Caki2 (cell line): ENCODE results near the gene COL2A1. TPM values are rescaled to one million over a fixed set of nuclear protein-coding genes. Genes with fewer than 3 reads are reported as not detected.
"Not testable (repeated sequence)": the region's sequence is repeated elsewhere in the genome, so short reads cannot be mapped to it uniquely, and the experiment has no call there.

Source experiments
- DNase-seq: peaks from one replicate; pipeline ENCODE4 v3.0.0-alpha.2; 2015; ENCODE audit warnings: low read depth
- in situ Hi-C: cut with HindIII; loops from 2 replicates; pipeline ENCODE4 v1.10.0; 2016; ENCODE audit warnings: low sequenced_read_pairs, low pct_unique_long_range_greater_than_20kb, mixed read lengths
- total RNA-seq: library from RNA; depleted of rRNA; stranded (reverse); fragments of >200 nt; shearing (Covaris generic); gene quantifications from 2 replicates; pipeline ENCODE4 v1.2.3, GENCODE V29; 2014; ENCODE audit warnings: low replicate concordance

The COL2A1 gene
- total RNA-seq, 1 experiment from 2014 or later = not detected

DNA sequence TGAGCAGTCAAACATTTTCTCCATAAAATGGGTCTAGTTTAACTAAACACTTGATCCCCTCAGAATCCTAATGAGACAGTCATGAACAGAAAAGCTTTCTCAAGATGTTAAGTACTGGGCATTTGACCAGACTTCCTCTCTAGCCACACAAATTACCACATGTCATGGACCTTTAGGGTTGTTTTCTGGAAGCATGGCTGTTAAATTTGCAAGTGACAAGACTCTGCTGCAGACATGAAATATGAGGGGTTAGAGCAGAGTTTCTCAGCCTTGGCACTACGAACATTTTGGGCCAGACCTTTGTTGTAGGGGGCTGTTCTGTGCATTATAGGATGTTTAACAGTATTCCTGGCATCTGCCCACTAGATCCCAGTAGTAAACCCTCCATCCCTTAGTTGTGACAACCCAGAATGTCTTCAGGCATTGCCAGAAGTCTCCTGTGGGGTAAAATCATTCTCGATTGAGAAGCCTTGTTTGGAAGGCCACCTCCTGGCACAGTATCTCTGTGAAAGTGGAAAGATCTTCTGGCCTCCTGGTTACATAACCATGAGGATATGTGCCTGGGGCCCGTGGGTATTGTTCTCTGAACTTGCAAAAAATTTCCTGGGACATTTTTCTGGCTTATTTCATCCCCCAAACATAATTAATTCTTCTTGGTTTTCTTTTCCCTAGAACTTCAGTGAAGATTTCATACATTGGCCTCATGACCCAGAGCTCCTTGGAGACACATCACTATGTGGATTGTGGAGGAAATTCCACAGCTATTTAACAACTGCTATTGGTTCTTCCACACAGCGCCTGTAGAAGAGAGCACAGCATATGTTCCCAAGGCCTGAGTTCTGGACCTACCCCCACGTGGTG is 36.6 kb downstream of the COL2A1 start:
- in situ Hi-C loops = no loop called here
- DNase-seq = no peak

DNA sequence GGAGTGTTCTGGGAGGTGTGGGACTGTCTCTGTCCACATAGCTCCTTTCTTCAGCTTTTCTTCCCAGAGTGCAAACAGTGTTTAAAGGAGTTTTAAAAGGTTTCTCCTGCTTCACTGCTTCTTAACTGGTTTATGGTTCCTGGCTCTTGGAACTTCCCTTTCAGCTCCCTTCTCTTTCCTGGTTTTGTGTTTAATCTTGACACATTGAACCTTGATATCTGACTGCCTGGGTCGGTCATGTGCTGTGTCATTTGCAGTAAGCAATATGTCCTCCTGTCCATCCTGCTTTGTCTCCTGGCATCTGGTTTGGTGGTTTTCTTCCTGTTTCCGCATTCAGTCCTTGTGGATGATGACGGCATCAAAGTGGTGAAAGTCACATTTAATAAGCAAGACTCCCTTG is 38.7 kb downstream of the COL2A1 start:
- no peak for DNase-seq
- in situ Hi-C loops = no loop called here

DNA sequence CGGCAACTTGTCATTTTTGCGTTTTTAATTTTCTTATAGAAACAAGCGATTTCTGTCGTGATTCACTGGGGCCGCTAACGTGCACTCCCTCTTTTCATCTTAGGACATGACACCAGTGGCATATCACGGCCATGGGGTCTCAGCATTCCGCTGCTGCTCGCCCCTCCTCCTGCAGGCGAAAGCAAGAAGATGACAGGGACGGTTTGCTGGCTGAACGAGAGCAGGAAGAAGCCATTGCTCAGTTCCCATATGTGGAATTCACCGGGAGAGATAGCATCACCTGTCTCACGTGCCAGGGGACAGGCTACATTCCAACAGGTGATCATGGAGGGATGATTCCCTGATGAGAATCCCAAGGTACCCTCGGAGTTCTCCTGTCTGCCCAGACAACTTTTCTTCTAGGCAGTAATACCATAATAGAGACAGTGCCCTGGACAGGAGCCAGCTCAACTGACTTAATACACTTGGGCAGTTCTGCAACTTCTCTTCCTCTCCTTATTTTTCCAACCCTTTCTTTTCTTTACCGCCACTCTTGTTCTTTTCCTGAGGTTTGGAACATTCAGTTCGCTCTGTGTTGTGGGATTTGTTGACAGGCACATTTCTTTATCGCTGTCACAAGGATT is 40.1 kb downstream of the COL2A1 start:
- in situ Hi-C loops = no loop called here
- DNase-seq = peak; percentile 16

DNA sequence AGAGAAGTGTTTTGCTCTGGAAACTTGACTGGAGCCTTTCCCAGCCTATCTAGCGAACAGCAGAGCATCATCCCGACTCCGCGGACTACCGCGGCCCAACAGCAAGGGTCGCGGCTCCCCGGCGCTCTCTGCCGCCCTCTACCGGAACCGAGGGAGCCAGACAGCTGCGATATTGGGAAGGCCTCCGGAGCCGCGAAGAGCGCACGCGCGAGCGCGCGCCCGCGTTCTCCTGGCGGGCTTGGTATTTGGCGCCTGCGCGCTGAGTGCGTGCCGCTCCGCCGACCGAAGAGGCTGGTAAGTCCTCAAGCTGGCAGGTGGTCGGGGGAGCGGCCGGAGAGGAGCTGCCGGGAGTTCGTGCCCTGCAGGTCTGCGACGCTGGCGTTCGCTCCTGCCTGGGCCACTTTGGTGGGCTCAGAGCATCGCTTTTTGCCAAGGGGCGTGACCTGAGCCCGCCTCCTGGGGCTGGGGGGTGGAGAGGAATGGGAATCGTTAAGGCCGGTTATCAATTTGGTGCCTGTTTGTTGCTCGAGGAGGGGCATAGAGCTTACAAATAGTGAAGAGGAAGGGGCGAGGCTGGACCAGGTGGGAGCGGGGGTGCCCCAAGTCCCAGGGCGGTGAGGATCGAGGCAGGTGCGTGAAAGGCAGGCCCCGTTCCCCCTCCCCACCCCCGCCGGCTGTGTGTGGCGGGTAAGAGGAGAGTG is 40.8 kb downstream of the COL2A1 start, which contains the start of gene TMEM106C:
TMEM106C (plus strand) TSS at position 257 of the 701 bp plus-strand sequence. CDS start 641 bp downstream, outside the sequence.
- DNase-seq = peak; percentile 88
- in situ Hi-C loops = no loop called here

DNA sequence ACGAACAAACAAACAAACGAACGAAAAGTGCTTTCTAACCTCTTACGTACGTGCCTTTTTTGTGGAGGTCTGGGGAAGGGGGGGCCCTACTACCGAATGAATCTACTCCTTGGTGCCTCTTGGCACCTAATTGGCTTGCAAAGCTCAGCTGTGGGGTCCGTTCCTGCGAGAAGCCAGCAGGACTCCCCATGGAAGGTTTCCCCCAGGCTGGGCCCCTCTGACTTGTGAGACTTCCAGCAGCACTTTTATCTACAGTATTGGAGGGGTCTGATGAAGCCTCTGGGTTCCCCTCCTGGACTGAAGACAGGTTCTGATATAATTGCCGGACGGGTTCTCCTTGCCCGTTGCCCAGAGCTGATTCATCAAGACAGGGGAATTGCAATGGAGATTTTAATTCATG is 42.1 kb downstream of the COL2A1 start:
- no peak for DNase-seq
- in situ Hi-C loops = no loop called here

DNA sequence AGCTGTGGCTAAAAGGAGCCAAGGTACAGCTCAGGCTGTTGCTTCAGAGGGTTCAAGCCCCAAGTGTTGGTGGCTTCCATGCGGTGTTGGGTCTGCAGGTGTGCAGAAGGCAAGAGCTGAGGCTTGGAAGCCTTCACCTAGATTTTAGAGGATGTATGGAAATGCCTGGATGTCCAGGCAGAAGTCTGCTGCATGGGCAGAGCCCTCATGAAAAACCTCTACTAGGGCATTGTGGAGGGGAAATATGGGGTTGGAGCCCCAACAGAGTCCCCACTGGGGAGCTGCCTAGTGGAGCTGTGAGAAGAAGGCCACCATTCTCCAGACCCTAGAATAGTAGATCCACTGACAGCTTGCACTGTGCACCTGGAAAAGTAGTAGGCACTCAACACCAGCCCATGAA is 46.6 kb downstream of the COL2A1 start:
- in situ Hi-C loops, DNase-seq: not testable (repeated sequence)

DNA sequence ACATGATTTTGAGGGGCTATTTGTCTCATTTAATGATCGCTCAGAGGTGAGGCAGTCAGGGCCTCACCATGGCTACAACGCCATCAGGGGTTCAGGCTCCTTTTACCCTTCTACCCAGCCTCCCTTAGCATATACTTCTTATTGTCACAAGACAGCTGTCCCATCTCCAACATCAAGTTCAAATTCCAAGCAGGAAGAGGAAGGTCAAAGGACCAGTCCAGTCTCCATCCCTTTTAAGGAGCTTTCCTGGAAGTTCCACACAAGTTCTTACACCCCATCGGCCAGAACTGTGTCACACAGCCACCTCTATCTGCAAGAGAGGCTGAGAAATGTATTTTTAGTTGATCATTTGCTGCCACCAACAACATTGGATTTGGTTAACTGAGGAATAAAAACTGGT is 49.2 kb downstream of the COL2A1 start:
- in situ Hi-C loops = no loop called here
- no peak for DNase-seq

DNA sequence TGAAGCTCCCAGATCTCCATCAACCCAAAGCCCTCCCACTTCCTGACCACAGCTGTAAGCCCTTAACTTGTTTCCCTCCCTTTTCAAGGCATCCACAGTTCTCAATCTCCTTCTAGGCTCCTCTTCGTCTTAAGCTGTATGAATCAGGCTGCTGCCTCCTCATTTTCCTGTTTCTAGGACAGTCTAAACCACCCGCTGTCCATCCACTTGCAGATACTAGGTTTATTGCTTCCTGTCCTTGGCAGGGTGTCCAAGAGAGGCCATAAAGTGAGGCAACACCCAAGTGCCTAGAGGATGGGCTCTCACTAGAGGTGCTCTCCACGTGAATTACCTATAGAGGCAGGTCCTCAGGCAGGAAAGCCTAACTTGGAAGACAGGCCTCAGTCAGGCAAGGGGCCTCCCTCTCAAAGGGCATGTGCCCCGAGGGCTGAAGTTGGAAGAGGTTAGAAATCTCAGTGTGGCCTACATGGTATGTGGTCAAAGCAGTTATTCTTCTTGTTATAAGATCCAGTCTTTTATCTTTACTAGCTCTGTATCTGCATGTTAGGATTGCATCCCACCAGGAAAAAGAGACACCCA is 49.7 kb downstream of the COL2A1 start:
- DNase-seq = no peak
- in situ Hi-C loops = no loop called here

DNA sequence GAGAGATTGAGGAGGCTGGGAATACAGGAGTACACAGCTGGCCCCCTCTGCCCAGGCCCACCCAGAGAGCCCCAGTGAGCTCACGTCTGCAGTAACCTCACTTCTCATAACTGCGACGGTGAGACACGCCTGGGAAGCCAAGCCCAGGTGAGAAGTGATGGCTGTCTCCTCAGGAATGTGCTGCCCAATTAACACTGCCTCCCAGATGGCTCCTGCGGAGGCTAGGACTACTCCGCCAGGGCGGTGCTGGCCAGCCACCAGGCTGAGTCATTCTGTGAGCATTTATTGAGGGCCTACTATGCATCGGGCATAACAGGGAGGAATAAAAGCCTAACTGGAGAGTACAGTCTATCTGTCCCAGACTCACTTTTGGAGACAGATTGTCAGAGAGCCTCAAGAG is 50.2 kb downstream of the COL2A1 start:
- DNase-seq = no peak
- in situ Hi-C loops = no loop called here

DNA sequence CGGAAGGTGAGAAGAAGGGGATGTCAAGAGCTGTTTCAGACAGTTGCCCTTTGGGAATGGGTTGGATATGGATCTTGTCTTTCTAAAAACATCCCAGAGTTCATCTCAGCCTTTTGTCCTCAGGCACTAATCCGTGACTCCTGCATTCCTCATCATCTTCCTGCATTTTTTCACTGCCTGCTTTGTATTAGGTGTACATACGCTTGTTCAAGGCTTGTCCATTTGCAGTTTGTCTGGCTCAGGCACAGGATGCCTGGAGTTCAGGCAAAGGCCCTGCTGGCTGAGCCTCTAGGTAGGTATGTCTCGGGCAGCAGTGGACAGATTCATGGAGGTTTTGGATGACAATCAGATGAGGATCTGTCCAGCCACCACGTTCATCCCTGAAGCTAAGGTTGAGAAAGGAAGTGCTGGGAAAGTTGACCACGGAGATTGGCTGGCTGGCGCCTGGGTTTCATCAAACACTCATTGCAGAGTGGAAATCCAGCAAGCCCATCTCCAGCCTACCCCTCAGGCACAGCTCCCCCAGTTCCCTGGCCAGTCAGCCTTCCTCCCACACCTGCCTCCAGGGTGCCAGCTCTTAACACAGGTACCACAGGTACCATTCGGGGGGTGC is 53.3 kb downstream of the COL2A1 start:
- DNase-seq = no peak
- in situ Hi-C loops = no loop called here

DNA sequence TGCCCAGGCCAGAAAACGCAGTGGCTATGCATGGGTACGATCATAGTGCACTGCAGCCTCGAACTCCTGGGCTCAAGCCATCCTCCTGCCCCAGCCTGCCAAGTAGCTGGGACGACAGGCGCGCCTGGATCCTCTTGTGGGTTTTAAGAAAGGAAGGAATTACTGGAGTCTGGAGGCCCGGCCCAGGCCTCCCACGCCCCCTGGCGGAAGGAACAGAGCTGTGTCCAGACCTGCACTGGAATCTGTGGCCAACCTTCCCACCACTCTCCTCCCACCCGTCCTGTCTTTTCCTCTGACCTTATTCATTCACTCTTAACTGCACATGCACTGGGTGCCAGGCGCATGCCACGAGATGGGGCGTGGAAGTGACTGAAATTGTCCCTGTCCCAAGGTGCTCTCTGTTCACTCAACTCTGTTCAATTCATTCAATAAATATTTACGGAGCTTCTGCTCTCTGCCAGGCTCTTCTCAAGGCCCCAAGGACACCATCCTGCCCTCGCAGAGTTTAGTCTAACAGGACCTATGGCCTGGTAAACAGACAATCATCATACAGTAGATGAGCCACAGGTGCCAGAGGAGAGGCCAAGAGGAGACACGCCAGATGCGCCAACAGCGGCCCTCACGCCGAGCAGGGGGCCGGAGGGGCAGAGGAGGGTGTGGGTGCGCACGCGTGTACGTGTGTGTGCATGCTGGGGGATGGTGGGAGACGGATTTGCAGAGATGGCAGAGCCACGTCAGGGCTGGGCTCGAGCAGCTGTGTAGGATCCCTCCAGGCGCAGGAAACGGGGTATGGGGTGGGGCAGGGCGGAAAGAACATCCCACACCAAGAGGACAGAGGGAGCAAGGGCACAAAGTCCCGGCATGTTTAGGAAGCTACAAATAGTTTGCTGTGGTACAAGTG is 54.6 kb downstream of the COL2A1 start:
- in situ Hi-C loops = no loop called here
- DNase-seq = peak; percentile 60

DNA sequence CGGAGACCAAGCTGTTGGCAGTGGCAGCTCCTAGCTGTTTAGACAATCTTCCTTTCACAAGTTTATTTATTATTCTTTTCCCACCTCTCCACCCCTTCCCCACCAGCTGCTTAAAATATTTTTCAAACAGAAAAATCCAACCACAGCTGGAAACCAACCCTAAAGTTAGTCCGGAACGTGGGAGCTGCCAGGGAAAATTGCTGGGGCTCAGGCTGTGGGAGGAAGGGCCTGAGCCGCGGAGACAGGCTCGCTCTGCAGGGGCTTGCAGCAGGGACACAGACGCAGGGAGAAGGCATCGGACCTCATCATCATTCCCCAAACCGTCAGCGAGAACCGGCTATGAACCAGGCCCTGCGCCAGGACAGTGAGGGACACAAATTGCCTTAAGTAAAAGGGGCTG is 56.9 kb downstream of the COL2A1 start:
- in situ Hi-C loops = no loop called here
- DNase-seq = no peak

DNA sequence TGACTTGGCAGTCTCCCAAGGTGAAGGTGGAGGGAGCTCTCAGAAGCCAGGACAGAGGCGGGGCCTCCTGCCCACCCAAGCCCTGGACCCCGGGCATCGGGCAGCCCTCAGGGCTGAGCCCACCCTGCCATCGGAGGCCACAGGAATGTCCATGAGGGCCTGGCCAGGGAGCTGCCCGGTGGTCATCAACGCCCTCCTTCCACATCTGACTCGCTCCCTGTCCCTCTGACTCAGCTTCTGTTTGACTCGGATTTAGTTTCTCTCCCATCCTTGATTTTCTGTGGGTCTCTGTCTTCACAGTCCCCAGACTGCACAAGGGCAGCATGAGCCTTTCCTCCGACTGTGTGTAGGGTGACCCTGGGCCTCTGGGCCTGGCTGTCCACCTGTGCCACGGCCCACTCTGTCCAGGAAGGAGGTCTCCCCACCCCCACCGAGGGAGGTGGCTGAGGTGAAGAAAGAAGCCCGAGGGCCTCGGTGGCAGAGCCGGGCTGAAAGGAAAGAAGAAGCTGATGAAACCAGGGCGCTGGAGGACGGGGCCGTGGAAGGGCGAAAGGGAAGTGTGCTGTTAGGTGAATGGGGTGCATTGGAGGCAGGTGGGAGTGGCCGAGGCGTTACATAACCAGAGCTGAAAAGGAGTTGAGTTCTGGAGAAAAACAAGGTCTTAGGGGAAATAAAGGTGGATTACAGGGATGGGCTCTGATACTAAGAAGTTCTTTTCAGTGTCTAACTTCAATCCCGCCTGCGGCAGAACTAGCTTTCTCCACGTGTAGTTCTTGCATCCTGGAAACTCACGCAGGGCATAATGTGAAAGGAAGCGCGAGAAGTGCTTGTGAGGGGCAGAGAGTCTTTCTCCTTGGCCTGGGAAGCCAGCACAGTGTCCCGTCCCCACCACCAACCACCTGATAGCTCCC is 57.6 kb downstream of the COL2A1 start:
- in situ Hi-C loops = no loop called here
- DNase-seq = no peak

DNA sequence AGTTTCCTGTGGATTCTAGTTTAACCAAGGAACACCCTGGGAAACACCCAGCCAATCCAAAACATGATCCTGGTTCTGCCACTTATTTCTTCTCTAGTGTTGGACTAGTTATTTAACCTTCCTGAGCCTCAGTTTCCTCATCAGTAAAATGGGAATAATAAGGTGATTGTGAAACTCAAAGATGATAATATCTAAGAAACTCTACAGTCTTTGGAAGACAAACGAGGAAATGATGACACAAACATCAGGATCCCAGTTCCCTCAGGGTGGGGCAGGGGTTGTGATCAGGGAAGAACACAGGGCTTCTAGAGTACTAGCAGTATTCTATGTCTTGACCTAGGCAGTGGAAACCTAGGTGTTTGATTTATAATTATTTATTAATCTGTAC is 58.9 kb downstream of the COL2A1 start:
- in situ Hi-C loops = no loop called here
- DNase-seq = no peak

DNA sequence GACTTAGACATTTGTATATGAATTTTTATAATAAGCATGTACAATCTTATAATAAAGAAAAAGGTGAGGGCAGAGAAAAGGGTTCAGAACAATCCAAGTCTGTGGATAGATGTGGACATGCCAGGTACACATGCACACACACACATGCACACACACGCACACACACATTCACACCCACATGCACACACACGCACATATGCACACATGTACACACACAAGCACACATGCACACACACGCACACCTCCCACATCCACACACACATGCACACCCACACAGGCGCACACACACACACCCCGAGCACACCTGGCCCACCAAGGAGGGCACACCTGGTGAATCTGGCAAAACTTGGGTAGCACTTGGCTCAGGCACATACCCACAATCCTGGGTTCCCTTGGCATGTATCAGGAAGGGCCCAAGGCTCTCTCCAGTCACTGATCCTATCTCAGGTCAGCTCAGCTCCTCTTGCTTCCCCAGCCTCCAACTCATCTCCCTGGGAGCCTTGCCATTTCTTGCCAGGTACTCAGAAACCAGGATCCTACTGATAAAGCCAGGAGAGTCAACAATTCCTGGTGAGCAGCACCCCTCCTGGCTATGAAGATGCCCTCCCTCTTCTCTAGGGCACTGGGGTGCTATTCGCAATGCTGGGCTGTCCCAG is 59.5 kb downstream of the COL2A1 start:
- no peak for DNase-seq
- in situ Hi-C loops = no loop called here
